NCI-H128 (cell line): Measurements from ENCODE around the gene ZNF385C.
"Not testable (repeated sequence)": the region's sequence is repeated elsewhere in the genome, so short reads cannot be mapped to it uniquely, and the experiment has no call there.

Experiments used
- DNase-seq: peaks from one replicate; lab custom pipeline; 2025; ENCODE audit not compliant: unreplicated experiment; lab: John Stamatoyannopoulos, UW

Gene ZNF385C

GRCh38 chr17:42023524-42024349 is 74.5 kb downstream of the ZNF385C start:
- no peak for DNase-seq

GRCh38 chr17:42020845-42021244 is 77.4 kb downstream of the ZNF385C start:
- DNase-seq, result not testable (repeated sequence)

- peak; percentile 39 for DNase-seq
Observed at GRCh38 chr17:42019509-42020404, 78.5 kb downstream of the ZNF385C start, which contains the start of gene NKIRAS2. Gene NKIRAS2, plus strand, starts transcription at chr17:42020090. Its CDS starts 1,488 bp downstream, at chr17:42021578.

- no peak for DNase-seq
Observed at GRCh38 chr17:42018988-42019387, 79.3 kb downstream of the ZNF385C start.

- no peak for DNase-seq
Observed at GRCh38 chr17:42018339-42018738, 79.9 kb downstream of the ZNF385C start.

GRCh38 chr17:42017866-42018200 is 80.4 kb downstream of the ZNF385C start:
- no peak for DNase-seq

- peak; percentile 67 for DNase-seq
Observed at GRCh38 chr17:42016941-42017865, 81.1 kb downstream of the ZNF385C start, which contains the start of gene DNAJC7. Gene DNAJC7, minus strand, starts transcription at chr17:42017439. Its CDS starts 23 bp downstream, at chr17:42017416.

GRCh38 chr17:42016411-42016831 is 81.9 kb downstream of the ZNF385C start:
- DNase-seq, result no peak

- DNase-seq, result not testable (repeated sequence)
Observed at GRCh38 chr17:42013740-42014139, 84.5 kb downstream of the ZNF385C start.

GRCh38 chr17:42012363-42012762 is 85.9 kb downstream of the ZNF385C start:
- not testable (repeated sequence) for DNase-seq

- no peak for DNase-seq
Observed at GRCh38 chr17:42010898-42011516, 87.3 kb downstream of the ZNF385C start.

- DNase-seq, result not testable (repeated sequence)
Observed at GRCh38 chr17:42010266-42010680, 88.0 kb downstream of the ZNF385C start.

- no peak for DNase-seq
Observed at GRCh38 chr17:42009170-42009569, 89.1 kb downstream of the ZNF385C start.

GRCh38 chr17:42005166-42005565 is 93.1 kb downstream of the ZNF385C start:
- DNase-seq, result no peak

- no peak for DNase-seq
Observed at GRCh38 chr17:42002792-42003301, 95.4 kb downstream of the ZNF385C start.

- no peak for DNase-seq
Observed at GRCh38 chr17:42002175-42002791, 96.0 kb downstream of the ZNF385C start.

- no peak for DNase-seq
Observed at GRCh38 chr17:42001729-42002128, 96.5 kb downstream of the ZNF385C start.

- no peak for DNase-seq
Observed at GRCh38 chr17:42000413-42001133, 97.7 kb downstream of the ZNF385C start.

GRCh38 chr17:41998497-41998896 is 99.8 kb downstream of the ZNF385C start:
- no peak for DNase-seq
